ACC112 (cell line): ENCODE results near the gene ATAD2B.

Source experiments
- H2AFZ ChIP-seq: fragments of 200-600 bp; sonication (generic); one replicate; pipeline ENCODE4 v1.6.0; 2017; ENCODE audit warnings: antibody characterized with exemption, low read length; ENCODE audit not compliant: unreplicated experiment
- H3K27ac ChIP-seq: fragments of 200-600 bp; sonication (generic); 2 replicates; pipeline ENCODE4 v1.5.1; 2014; ENCODE audit warnings: low read depth, mild to moderate bottlenecking, antibody characterized with exemption, low read length, moderate library complexity
- H3K27me3 ChIP-seq: fragments of 200-600 bp; sonication (generic); 2 replicates; pipeline ENCODE4 v1.6.1; 2014; ENCODE audit warnings: mild to moderate bottlenecking, antibody characterized with exemption, low read length, moderate library complexity, mixed read lengths; ENCODE audit not compliant: insufficient read depth
- H3K36me3 ChIP-seq: fragments of 200-600 bp; sonication (generic); 2 replicates; pipeline ENCODE4 v1.6.1; 2016; ENCODE audit warnings: mild to moderate bottlenecking, antibody characterized with exemption, low read length, moderate library complexity, mixed read lengths; ENCODE audit not compliant: insufficient read depth
- H3K4me1 ChIP-seq: fragments of 200-600 bp; sonication (generic); one replicate; pipeline ENCODE4 v1.6.1; 2016; ENCODE audit warnings: low read length, mixed read lengths; ENCODE audit not compliant: insufficient read depth, unreplicated experiment, control insufficient read depth
- H3K4me3 ChIP-seq: fragments of 200-600 bp; sonication (generic); 2 replicates; pipeline ENCODE4 v1.5.1; 2014; ENCODE audit warnings: mild to moderate bottlenecking, low read depth, low read length
- H3K79me2 ChIP-seq: fragments of 200-600 bp; sonication (generic); one replicate; pipeline ENCODE4 v1.6.0; 2016; ENCODE audit warnings: low read length; ENCODE audit not compliant: control insufficient read depth, unreplicated experiment, insufficient read depth

ATAD2B gene

DNA sequence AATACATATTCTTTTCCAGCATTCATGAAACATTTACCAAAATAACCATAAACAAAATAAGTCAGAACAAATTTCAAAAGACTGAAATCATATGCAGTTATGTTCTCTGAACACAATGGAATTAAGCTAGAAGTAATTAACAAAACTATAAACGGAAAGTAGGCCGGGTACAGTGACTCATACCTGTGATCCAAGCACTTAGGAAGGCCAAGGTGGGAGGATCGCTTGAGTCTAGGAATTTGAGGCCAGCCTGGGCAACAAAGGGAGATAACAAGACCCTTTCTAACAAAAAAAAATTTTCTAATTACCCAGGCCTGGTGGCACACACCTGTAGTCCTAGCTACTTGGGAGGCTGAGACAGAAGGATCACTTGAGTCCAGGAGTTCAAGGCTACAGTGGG lies 14.9 kb downstream of the ATAD2B start:
- Histone ChIP-seq H3K27ac (no peak overlapping the region), H3K4me1 (peaks cover 11% of the 10 kb centered on the region), H2AFZ (no peak overlapping the region), H3K4me3 (no peak overlapping the region), H3K27me3 (no peaks in the 10 kb centered on the region), H3K36me3 (no peaks in the 10 kb centered on the region), H3K79me2 (peaks cover 33% of the 10 kb centered on the region)

GRCh38 chr2:23905155-23905554 lies 21.8 kb downstream of the ATAD2B start:
- Histone ChIP-seq H3K4me1 (peaks cover 25% of the 10 kb centered on the region), H3K4me3 (no peak overlapping the region), H2AFZ (no peak overlapping the region), H3K27ac (peak overlapping the region; percentile 28; the same call in 1 of the 2 replicates), H3K27me3 (no peaks in the 10 kb centered on the region), H3K36me3 (no peaks in the 10 kb centered on the region), H3K79me2 (peaks cover 26% of the 10 kb centered on the region)

DNA sequence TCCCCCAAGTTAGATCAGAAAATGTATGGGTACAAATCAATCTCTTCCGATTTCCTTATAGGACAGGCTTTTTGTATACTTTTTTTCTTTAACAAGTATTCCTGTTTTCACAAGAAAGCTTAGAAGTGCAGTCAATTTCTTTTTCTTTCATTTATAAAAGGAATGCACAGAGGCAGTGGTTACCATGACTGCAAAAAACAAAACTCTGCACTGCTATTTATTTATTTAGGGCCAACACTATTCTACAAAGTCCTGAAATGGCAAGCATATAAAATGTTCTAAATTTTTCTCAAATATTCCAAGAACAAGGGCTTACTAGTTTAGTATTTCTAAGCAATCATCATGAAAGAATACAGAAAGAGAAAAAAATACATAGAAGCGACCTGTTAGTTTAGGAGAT lies 22.2 kb downstream of the ATAD2B start:
- no peak overlapping the region for H3K4me3 ChIP-seq
- no peaks in the 10 kb centered on the region for H3K27me3 ChIP-seq
- H3K79me2 ChIP-seq, result peaks cover 23% of the 10 kb centered on the region
- no peak overlapping the region for H2AFZ ChIP-seq
- H3K4me1 ChIP-seq, result peaks cover 26% of the 10 kb centered on the region
- no peaks in the 10 kb centered on the region for H3K36me3 ChIP-seq
- H3K27ac ChIP-seq, result peak overlapping the region; percentile 32; the same call in 1 of the 2 replicates

GRCh38 chr2:23904215-23904614 lies 22.7 kb downstream of the ATAD2B start:
- no peaks in the 10 kb centered on the region for H3K27me3 ChIP-seq
- H2AFZ ChIP-seq, result no peak overlapping the region
- H3K79me2 ChIP-seq, result peaks cover 28% of the 10 kb centered on the region
- H3K4me3 ChIP-seq, result no peak overlapping the region
- no peaks in the 10 kb centered on the region for H3K36me3 ChIP-seq
- peak overlapping the region; percentile 32; the same call in 1 of the 2 replicates for H3K27ac ChIP-seq
- peaks cover 26% of the 10 kb centered on the region for H3K4me1 ChIP-seq

- Histone ChIP-seq H3K27ac (no peak overlapping the region), H3K4me3 (no peak overlapping the region), H3K4me1 (peaks cover 26% of the 10 kb centered on the region), H3K27me3 (no peaks in the 10 kb centered on the region), H3K36me3 (no peaks in the 10 kb centered on the region), H3K79me2 (peaks cover 36% of the 10 kb centered on the region), H2AFZ (no peak overlapping the region)
These were observed 23.9 kb downstream of the ATAD2B start for GRCh38 chr2:23903034-23903433.

DNA sequence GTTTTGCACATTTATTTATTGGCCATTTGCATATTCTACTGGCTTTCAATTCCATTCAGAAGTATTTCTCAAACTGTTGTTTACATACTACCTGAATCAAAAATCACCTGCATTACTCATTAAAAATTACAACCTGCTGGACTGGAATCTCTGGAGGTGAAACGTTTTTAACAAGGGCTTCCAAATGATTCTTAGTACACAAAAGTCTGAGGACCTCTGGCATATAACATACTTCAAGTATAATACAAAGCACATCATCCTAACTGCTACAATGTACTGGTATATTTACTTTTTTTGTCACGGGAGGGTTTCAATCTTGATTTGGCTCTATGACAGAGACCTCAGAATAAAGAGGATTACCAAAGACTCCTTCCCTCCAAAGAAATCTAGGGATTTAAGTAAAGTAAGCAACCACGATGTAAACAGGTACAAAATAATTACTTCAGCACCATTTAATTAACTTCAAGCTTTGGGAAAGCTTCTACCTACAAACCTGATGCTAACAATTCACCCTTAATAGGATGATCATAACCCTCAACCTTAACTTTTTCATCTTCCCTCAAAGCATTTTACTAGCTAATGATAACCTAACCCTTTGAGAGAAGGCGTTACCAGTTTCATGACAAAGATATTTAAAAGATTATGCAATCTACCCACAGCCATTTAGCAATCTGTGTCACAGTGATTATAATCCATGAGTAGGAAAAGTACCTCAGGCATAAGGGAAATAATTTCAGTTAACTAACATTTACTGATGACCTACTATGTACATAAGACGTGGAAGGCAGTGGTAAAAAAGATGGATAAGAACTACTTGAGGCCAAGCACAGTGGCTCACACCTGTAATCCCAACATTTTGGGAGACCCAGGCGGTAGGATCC lies 24.7 kb downstream of the ATAD2B start:
- H3K4me3 ChIP-seq, result no peak overlapping the region
- H3K27me3 ChIP-seq, result no peaks in the 10 kb centered on the region
- no peaks in the 10 kb centered on the region for H3K36me3 ChIP-seq
- H3K27ac ChIP-seq, result peak overlapping the region; percentile 9
- no peak overlapping the region for H2AFZ ChIP-seq
- peaks cover 26% of the 10 kb centered on the region for H3K4me1 ChIP-seq
- H3K79me2 ChIP-seq, result peaks cover 39% of the 10 kb centered on the region

GRCh38 chr2:23900541-23901322 lies 26.2 kb downstream of the ATAD2B start:
- Histone ChIP-seq H3K27ac (peak overlapping the region; percentile 91), H3K27me3 (no peaks in the 10 kb centered on the region), H2AFZ (no peak overlapping the region), H3K4me3 (peak overlapping the region; percentile 68), H3K36me3 (no peaks in the 10 kb centered on the region), H3K4me1 (peaks cover 26% of the 10 kb centered on the region), H3K79me2 (peaks cover 38% of the 10 kb centered on the region)

- H3K4me3 ChIP-seq, result peak overlapping the region; percentile 68
- peak overlapping the region; percentile 91 for H3K27ac ChIP-seq
- peaks cover 37% of the 10 kb centered on the region for H3K79me2 ChIP-seq
- no peak overlapping the region for H2AFZ ChIP-seq
- peaks cover 26% of the 10 kb centered on the region for H3K4me1 ChIP-seq
- H3K36me3 ChIP-seq, result no peaks in the 10 kb centered on the region
- no peaks in the 10 kb centered on the region for H3K27me3 ChIP-seq
These were observed 26.8 kb downstream of the ATAD2B start for GRCh38 chr2:23900133-23900532.

DNA sequence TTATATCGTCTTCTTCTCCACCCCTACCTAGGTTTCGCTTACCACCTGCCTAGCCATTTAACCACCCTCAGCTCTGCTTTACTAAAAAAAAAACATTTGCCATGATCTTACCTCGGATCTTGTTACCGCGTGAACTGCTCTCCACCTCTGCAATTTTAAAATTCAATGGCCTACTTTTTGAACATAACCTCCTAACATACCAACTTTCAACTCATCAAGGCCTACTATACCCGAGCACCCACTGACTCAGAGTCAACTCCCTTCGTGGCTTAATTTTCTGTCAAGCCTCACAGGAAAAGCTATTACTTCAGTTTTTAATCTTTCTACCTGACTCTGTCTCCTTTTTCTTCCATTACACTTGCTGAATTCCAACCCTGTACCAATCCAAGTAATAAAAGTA lies 55.7 kb downstream of the ATAD2B start:
- Histone ChIP-seq H3K27me3 (no peaks in the 10 kb centered on the region), H2AFZ (no peak overlapping the region), H3K4me3 (no peak overlapping the region), H3K27ac (no peak overlapping the region), H3K36me3 (peaks cover 6% of the 10 kb centered on the region), H3K79me2 (no peaks in the 10 kb centered on the region), H3K4me1 (no peaks in the 10 kb centered on the region)

- H3K4me1 ChIP-seq, result no peaks in the 10 kb centered on the region
- H3K36me3 ChIP-seq, result peaks cover 6% of the 10 kb centered on the region
- no peak overlapping the region for H3K4me3 ChIP-seq
- H3K79me2 ChIP-seq, result no peaks in the 10 kb centered on the region
- H3K27ac ChIP-seq, result no peak overlapping the region
- H2AFZ ChIP-seq, result no peak overlapping the region
- H3K27me3 ChIP-seq, result no peaks in the 10 kb centered on the region
These were observed 59.5 kb downstream of the ATAD2B start for GRCh38 chr2:23867449-23867848.
